ENCODE results near the gene SRSF10.
A peak's percentile ranks its signal among the peaks of the same experiment; 100 is the strongest.
"Not testable (repeated sequence)": the region's sequence is repeated elsewhere in the genome, so short reads cannot be mapped to it uniquely, and the experiment has no call there.

The SRSF10 gene

DNA sequence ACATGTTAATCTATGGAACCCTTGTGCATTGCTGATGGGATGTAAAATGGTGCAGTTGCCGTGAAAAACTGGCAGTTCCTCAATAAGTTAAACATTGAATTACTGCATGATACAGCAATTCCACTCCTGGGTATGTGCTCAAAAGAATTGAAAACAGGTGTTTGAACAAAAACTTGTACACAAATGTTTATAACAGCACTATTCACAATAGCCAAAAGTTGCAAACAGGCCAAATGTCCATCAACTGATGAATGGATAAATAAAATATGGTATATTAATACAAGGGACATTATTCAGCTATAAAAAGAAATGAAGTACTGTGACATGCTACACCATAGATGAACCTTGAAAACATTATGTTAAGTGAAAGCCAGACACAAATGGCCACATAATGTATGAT, 17.7 kb upstream of the SRSF10 start:
- DNase-seq (ENCODE audit: low spot score), result no peak

DNA sequence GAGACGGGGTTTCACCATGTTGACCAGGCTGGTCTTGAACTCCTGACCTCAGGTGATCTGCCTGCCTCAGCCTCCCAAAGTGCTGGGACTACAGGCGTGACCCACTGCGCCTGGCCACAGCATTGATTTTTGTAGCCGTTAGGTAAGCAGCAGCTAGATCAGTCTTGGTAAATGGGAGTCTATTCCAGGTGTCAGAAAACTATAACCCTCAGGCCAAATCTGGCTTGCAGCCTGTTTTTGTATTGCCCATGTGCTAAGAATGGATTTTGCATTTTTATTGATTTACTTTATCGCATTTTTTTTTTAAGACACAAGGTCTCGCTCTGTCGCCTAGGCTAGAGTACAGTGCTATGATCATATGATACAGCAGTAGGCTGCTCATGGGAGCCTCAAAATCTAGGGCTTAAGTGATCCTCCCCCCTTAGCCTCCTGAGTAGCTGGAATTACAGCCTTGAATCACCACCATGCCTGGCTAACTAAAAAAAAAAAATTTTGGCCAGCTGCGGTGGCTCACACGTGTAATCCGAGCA, 16.6 kb upstream of the SRSF10 start:
- no peak for DNase-seq (ENCODE audit: low spot score)

DNA sequence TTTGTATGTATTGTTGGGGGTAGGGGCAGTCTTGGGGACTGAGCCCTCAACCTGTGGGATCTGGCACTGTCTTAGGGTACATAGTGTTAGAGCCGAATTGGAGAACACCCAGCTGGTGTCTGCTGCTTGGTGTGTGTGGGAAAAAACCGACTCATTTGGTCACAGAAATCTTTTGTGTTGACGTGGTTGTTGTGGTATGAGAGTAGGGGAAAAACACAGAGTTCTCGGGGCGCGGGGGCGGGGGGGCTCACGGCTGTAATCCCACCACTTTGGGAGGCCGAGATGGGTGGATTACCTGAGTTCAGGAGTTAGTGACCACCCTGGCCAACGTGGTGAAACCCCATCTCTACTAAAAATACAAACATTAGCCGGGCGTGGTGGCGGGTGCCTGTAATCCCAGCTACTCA, 15.3 kb upstream of the SRSF10 start:
- DNase-seq (ENCODE audit: low spot score), result no peak

DNA sequence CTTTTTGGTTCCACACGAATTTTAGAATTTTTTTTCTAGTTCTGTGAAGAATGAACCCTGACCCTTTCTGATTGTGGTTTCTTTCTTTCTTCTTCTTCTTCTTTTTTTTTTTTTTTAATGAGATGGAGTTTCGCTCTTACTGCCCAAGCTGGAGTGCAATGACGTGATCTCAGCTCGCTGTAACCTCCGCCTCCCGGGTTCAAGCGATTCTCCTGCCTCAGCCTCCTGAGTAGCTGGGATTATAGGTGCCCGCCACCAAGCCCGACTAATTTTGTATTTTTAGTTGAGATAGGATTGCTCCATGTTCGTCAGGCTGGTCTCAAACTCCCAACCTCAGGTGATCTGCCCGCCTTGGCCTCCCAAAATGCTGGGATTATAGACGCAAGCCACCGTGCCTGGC, 11.9 kb upstream of the SRSF10 start:
- not testable (repeated sequence) for DNase-seq (ENCODE audit: low spot score)

DNA sequence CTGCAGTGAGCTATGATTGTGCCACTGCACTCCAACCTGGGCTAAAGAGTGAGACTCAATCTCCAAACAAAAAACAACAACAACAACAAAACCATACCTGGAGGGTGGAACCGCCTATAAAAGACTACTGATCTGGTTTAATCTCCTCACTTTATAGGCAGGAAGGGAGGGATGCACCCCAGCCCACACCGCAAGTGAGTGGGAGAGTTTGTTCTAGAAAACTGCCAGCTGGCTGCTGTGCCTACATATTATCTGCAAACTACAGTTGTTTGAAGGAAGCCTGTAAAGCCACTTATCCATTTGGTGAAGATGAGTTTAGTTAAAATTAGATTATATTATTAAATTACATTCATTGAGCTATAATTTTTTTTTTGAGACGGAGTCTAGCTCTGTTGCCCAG, 9.1 kb upstream of the SRSF10 start:
- no peak for DNase-seq (ENCODE audit: low spot score)

DNA sequence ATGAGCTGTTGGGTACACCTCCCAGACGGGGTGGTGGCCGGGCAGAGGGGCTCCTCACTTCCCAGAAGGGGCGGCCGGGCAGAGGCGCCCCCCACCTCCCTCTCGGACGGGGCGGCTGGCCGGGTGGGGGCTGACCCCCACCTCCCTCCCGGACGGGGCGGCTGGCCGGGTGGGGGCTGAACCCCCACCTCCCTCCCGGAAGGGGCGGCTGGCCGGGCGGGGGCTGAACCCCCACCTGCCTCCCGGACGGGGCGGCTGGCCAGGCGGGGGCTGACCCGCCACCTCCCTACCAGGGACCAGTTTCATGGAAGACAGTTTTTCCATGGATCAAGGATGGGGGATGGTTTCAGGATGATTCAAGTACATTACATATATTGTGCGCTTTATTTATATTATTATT, 6.9 kb upstream of the SRSF10 start:
- not testable (repeated sequence) for DNase-seq (ENCODE audit: low spot score)

DNA sequence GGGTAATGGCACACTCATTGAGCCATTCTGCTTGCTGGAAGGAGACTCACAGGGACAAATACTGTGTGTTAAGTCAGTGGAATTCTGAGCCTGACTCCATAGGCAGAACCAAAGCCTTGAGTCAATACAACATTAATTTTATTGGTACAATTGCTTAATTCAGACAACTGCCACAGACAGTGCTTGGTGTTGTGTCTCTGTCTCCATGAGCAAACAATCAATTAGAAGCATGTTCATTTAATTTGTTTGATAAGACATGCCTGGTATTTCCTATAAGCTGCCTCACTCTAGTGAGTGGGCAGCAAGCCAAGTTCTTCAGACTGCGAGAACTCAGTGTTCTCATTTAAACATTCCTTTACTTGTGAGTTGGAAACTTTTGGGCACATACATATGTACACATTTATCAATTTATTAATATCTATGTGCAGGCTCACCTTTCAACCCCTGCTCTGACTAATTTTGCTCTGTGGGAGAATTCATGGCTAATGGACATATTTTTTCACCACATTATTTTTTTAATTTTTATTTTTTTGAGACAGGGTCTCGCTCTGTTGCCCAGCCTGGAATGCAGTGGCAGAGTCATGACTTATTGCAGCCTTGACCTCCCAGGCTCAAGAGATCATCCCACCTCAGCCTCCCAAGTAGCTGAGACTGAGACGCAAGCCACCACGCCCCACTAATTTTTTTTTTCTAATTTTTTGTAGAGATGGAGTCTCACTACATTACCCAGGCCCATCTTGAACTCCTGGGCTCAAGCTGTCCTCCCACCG, 4.5 kb upstream of the SRSF10 start:
- no peak for DNase-seq (ENCODE audit: low spot score)

DNA sequence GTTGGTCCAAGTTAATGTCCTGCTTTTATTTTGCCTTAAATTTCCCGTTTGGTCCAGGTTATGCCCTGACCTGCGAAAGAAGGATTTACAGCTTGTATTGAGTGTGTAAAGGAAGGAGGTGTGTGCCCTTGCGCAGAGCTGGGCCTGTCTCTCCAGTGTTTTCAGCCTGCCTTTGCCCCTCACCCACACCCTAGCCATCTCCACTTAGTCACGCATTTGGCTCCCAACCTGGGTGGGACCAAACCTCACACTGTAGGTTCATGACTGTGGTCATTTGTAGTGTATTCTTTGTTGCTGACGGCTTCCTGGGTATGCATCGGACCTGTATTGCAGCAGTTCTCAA, 572 bp upstream of the SRSF10 start:
- peak; percentile 58 for DNase-seq (ENCODE audit: low spot score)

DNA sequence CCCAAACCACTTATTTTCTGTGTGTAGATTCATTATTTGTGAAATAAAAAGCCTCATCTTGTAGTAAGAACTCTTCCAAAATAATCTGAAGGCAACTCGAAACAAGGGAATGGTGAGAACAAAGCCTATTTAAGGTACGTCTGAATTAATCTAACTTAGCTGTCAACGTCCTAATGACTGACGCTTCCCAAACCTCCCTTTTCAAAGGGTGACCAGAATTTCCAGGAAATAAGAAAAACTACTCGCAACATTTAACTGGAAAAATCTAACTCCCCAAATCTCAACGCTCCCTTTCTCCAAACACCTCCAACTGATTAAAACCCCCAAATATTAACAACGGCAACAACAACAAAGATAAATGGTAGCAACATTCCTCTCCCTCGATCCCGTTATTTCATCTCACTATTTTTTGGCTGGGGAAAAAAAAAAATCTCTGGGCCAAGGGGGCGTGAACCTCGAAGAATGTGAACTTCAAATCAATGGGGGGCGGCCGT, 693 bp downstream of the SRSF10 start:
- no peak for DNase-seq (ENCODE audit: low spot score)

DNA sequence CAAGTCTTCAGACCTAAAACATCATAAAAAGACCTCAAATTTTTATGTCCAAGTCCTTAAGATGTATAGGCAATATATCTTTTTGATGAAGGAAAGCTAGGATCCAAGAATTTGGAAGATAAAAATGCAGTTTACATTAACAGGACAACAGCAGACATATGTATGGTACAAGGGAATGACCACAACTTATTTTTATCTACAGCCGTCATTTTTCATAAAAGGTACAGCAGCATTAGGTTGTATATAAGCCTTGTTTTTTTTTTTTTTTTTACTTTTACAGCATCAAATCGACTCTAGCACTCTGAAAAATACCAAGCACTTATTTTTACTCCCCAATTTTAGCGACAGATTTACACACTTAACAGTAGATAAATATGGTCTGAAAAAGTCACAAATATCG, 1.3 kb downstream of the SRSF10 start:
- DNase-seq (ENCODE audit: low spot score), result no peak

DNA sequence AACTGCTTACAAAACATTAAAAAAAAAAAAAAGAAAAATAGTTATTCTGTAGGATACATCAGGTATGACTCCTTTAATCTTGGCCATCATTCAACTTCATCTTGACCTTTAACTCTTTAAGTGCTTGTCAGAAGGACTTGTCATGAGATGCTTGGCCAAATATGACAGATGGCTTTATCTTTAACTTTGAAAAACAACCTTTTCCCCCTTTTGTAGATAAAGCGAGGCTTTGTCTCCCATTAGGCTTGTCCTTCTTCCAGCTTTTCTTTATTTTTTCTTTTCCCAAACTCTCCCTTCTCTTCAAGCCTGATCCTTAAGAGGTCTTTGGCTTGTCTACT, 2.3 kb downstream of the SRSF10 start:
- no peak for DNase-seq (ENCODE audit: low spot score)

DNA sequence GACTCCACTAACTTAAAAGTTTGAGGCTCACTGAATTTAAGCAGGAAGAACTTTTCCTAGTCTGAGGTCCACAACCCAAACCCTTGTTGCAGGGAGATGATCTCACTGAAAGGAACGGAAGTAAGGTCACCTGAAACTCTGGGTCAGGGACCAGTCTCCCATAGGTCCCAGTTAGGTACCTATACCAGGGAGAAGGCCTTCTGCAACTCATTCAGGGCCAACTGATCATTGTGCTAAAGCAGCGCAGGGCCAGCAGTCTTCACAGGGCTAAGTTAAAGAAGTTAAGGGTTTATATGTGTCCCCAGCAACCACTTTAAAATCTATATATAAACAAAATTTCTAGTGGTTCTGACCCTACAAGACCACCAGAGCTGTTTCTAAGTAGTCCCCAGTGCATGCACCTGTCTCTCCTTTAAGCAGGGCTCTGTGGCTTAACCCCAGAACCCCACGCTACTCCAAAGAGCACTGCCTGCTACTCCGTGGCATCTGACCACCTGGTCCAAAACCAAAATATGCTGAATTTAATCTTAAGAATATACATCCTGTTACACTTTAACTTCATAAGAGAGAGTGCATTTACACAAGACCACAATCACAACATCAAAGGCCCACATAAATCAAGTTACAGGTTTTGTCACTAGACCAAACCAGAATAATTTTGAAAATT, 2.8 kb downstream of the SRSF10 start:
- DNase-seq (ENCODE audit: low spot score), result no peak

DNA sequence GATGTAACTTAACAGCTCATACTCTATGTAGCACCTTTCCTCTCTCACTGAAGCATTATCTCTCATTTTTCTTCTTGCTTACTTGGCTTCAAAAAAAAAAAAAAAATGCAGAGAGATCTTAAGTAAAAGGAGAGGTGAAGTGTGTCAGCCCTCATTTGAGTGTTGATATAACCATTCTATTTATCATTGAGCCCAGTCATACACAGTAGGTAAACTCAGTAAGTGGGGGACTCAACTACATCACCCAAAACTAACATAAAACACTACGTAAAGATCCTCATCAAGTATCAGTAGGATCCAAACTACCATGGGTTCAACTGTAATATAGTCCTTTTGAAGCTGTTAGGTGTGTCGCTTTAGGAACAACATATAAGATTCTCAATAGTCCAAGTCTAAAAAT, 12.3 kb downstream of the SRSF10 start:
- no peak for DNase-seq (ENCODE audit: low spot score)

DNA sequence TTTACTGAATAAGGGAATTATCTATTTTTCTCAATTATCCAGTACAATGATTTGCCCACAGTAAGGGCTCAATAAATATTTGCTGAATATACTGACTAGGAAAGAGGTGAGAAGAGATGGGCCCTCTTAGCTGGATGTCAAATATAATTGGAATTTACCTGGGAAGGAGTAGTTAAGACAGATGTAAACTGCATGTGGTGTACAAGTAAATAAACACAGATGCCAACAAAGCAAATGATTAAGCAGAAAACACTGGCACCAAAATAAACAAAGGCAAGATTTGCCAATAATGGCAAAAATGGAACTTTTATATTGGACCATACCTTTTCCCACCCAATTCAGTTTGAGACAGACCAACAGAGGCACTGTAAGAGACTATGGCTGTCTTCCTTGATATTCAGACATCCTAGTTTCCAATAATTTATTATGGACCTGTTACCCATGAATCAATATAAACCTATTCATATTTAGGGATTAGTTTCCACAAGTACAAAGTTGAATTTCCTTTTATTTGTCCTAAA, 13.1 kb downstream of the SRSF10 start:
- DNase-seq (ENCODE audit: low spot score), result no peak

DNA sequence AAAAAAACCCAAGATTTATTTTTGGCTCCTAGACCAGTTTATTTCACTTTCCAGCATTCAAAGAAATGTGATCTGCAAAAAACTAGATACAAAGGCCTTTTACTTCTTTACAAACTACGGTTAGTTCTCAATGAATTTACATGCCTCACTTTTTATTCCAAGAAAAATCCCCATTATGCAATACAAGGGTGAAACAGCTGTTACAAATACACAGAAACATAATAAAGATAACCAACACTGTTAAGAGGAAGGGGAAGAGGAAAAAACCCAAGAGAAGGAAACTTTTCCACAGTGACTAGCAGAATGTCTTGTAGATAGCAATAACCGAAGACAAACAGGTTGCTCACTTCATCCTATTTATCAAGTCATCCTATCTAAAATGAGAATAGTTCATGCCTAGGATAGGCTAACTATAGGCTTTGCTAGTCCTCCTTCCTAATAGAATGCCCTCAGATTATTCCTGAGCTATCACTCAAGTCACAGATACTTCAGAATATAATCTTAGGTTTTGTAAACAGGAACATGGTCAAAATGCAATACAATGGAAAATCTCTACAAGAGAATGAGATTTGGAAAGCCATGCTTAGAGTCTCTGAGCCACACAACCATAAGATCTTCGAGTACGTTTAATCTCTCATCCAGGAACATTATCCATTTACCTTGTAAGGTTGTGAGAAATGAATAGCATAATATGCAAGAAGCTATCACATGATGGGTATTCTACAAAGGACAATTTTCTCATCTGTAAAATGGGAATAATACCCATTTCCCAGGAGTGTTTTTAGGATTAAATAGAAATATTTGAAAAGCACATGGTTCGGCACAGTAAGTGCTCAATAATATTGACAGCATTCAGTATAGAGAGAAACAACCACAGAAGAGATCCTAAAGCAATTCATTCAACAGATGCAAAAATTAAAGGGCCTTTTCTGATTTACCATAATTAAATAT, 15.1 kb downstream of the SRSF10 start:
- no peak for DNase-seq (ENCODE audit: low spot score)

DNA sequence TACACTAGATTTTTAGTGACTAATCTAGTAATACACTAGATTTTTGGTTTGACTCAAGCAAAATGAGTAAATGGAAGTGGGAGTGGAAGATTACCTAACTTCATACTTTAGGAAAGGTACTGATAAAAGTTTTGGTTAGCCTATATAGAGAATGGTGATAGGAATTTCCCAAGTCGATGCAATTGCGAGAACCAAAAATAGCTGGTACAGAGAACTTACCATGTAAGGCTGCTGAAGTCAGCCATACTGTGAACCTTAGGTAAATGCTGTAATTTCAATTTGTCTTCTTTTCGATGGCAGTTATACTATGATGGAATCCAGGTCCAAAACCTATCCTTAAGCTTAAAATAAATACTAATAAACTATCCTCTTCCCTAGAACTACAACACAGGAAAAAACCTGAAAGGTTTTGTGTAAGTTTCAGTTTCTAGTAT, 15.9 kb downstream of the SRSF10 start:
- DNase-seq (ENCODE audit: low spot score), result no peak

DNA sequence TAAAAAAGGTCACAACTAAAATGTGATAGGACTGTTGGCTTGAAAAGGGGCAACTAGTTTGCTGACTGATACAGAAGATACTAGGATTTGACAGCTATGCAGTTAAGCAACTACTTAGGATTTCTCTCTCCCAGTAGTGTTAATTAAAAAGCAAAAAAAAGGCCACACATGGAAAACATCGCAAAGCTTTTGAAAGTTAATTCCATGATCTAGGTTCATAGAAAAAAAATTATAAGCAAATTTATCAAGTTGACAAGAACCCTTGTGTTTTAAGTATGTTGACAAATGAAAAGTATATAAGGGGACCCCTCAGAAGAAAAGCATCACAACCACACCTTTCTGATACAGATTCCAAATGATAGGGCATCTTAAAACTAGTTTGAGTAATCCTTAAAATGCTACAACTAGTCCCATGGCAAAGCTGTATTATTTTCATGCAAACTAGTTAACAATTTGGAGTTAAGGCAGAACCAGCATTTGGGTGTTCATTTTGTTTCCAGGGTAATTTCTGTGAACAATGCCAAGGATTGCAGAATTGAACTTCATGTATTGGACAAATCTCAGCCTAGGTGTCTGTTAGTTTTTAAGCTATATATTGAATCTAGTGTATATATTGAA, 16.4 kb downstream of the SRSF10 start:
- no peak for DNase-seq (ENCODE audit: low spot score)

DNA sequence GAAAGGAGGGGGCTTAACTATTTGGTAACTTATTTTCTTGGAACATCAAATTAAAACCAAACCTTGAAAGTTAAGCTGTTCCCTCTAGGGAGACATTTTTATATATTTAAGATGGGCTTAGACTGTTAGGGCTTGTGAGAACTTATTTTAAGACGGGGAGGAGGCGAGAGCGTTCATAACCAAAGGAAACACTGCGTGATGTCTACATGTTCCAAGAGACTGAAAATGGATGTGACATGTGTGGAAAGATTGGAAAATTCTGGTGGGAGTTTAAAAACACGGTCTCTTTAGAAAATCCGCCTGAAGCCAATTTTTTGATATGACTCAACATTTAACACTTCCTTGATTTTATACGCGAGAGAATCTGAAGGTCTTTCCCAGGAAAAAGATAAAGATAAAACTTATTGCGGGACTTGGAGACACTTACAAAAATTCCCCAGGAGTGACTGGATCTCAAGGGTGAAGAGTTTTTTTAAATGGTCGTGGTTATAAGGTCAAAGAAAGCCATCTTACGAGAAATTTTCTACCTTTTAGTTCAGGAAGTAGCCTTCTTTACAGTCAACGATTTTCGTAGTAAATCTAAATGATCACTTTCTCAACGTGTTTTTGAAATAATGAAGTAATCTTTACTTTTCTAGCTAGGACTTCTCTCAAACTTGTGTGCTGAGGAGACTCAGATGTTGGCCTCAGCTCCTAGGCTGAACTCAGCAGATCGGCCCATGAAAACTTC, 19.7 kb downstream of the SRSF10 start:
- DNase-seq (ENCODE audit: low spot score), result no peak

DNA sequence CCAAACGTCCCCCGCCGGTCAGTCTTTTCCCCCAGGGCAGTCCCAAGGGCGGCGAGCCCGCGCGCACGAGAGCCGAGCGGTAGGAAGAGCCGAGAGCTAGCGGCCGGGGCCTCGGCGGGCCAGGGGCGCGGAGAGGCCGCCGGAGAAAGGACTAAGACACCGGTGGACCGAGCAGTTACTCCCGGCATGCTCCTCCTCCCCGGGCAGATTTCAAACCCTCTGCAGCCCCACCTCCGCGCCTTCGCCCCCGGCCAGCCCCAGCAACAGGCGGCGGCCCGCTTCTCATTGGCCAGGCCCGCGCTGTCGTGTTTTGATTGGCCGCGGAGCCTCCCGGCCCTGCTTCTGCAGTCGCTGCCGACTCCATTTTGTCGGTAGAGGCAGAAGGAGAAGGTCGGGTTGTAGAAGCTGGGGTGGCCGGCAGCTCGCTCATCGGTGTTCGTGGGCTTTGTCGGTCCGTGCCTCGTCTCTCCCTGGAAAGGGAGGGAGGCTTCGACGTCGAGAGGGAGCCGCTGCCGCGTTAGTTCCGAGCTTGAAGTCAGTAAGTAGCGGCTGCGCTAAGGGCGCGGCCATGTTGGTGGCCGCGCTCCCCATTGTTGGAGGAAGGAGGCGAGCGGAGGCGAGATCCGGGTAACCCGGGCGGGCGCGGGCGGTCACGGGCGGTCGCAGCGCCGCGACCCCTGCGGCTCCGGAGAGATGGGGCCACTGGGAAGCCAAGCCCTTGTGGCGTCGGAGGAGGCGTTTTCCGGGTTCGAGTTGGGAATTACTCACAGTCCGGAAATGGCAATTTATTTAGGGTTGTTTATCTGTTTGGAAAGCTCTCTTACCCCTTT, 20.5 kb downstream of the SRSF10 start, which contains the start of gene PNRC2:
PNRC2 (plus strand) TSS at position 368 of the 830 bp plus-strand sequence. CDS start 1,630 bp downstream, outside the sequence.
- peak; percentile 99 for DNase-seq (ENCODE audit: low spot score)
